Astrocyte (in vitro differentiated cells and primary cell): Measurements from ENCODE around the gene ACKR1. TPM values are rescaled to one million over a fixed set of nuclear protein-coding genes. Genes with fewer than 3 reads are reported as not detected.

Experiments used
- DNase-seq: peaks from one replicate; pipeline ENCODE4 v3.0.0-alpha.2; 2010; ENCODE audit warnings: low read depth
- FAIRE-seq: peaks from 2 replicates; lab custom pipeline; 2011; peaks lifted over from hg19 to GRCh38; lab: Jason Lieb, UNC
- H2AFZ ChIP-seq: 2 replicates; pipeline ENCODE4 v1.6.0; 2012; ENCODE audit warnings: low read depth, low read length, inconsistent platforms
- H3K27ac ChIP-seq: 2 replicates; pipeline ENCODE4 v1.5.1; 2011; ENCODE audit warnings: low read depth, low read length, inconsistent platforms
- H3K27me3 ChIP-seq: 2 replicates; pipeline ENCODE4 v1.6.0; 2011; ENCODE audit warnings: low read length, inconsistent platforms; ENCODE audit not compliant: insufficient read depth
- H3K36me3 ChIP-seq: 2 replicates; pipeline ENCODE4 v1.5.1; 2011; ENCODE audit warnings: low read length, inconsistent platforms; ENCODE audit not compliant: insufficient read depth
- H3K4me1 ChIP-seq: 2 replicates; pipeline ENCODE4 v1.5.1; 2011; ENCODE audit warnings: low read length, inconsistent platforms; ENCODE audit not compliant: insufficient read depth
- H3K4me2 ChIP-seq: 2 replicates; pipeline ENCODE4 v1.6.0; 2012; ENCODE audit warnings: low read length, inconsistent platforms
- H3K4me3 ChIP-seq: 2 replicates; pipeline ENCODE4 v1.5.1; 2011; ENCODE audit warnings: low read depth, mild to moderate bottlenecking, low read length, inconsistent platforms; ENCODE audit not compliant: insufficient read depth
- H3K79me2 ChIP-seq: 2 replicates; pipeline ENCODE4 v1.6.0; 2012; ENCODE audit warnings: mild to moderate bottlenecking, low read length, inconsistent platforms; ENCODE audit not compliant: insufficient read depth
- H3K9ac ChIP-seq: 2 replicates; pipeline ENCODE4 v1.6.0; 2012; ENCODE audit warnings: mild to moderate bottlenecking, low read length, inconsistent platforms
- H3K9me3 ChIP-seq: 2 replicates; pipeline ENCODE4 v1.5.1; 2012; ENCODE audit warnings: low read depth, mild to moderate bottlenecking, low read length, inconsistent platforms; ENCODE audit not compliant: insufficient read depth
- H4K20me1 ChIP-seq: 2 replicates; pipeline ENCODE4 v1.6.0; 2012; ENCODE audit warnings: low read length, inconsistent platforms; ENCODE audit not compliant: insufficient read depth
- H3K27ac Mint-ChIP-seq: one replicate; pipeline ENCODE4 v1.8.0; 2021; ENCODE audit warnings: mild to moderate bottlenecking, mixed read lengths; ENCODE audit not compliant: unreplicated experiment
- H3K27me3 Mint-ChIP-seq: one replicate; pipeline ENCODE4 v1.8.0; 2021; ENCODE audit warnings: low read depth, mixed read lengths; ENCODE audit not compliant: unreplicated experiment
- H3K36me3 Mint-ChIP-seq: one replicate; pipeline ENCODE4 v1.8.0; 2021; ENCODE audit warnings: low read depth, mixed read lengths; ENCODE audit not compliant: unreplicated experiment
- H3K4me1 Mint-ChIP-seq: one replicate; pipeline ENCODE4 v1.8.0; 2021; ENCODE audit warnings: low read depth, mixed read lengths; ENCODE audit not compliant: unreplicated experiment
- H3K4me3 Mint-ChIP-seq: one replicate; pipeline ENCODE4 v1.8.0; 2021; ENCODE audit warnings: mild to moderate bottlenecking, moderate library complexity, mixed read lengths; ENCODE audit not compliant: unreplicated experiment
- H3K9me3 Mint-ChIP-seq: one replicate; pipeline ENCODE4 v1.8.0; 2021; ENCODE audit warnings: mild to moderate bottlenecking, mixed read lengths; ENCODE audit not compliant: unreplicated experiment
- EZH2 ChIP-seq: IDR thresholded peaks from 2 replicates; pipeline ENCODE4 v1.6.1; 2012; ENCODE audit warnings: mild to moderate bottlenecking, low read length, inconsistent platforms; ENCODE audit not compliant: insufficient read depth
- total RNA-seq: library from RNA; stranded (reverse); gene quantifications from 2 replicates; pipeline ENCODE4 v1.2.1, GENCODE V29; 2021
- TF ChIP-seq, protein P1 (sequence below): IDR thresholded peaks from 2 replicates; pipeline ENCODE4 v1.5.1; 2011; ENCODE audit warnings: low read depth, mild to moderate bottlenecking, inconsistent platforms, low read length, moderate library complexity; ENCODE audit not compliant: insufficient read depth

The ACKR1 gene
- total RNA-seq, 1 donor from 2014 or later: 1.00 TPM

DNA sequence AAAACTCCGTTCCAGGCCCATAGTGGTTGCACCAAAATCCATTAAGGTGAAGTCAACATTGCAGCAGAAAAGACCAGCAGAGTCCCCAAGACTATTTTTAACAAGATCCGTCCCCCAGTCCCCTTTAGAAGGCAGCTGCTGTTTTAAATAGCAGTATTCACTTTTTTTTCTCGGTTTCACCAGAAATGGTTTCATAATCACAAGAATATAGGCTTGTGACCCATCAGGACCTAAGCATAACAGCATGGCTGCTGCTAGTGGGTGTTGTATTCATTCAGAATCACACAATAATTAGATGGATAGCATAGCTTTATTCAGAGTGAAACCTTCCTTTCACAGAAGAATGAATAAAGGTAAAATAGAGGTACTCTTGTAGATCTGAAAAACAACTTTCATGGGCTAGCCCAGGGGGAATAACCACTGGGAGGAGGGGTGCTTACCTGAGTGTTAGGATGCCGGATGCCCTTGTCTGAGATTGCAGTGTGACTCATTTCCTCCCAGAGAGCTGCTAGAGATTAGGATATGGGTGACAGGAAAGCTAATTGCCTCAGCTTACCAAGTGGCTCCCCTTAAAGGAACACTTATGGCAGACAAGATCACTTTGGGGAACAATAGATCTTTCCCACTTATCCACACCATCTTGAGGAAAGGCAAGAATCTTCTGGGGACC lies 35.0 kb downstream of the ACKR1 start:
- Mint-ChIP-seq H3K9me3 (no peaks in the 10 kb centered on the region), H3K27me3 (no peaks in the 10 kb centered on the region), H3K36me3 (no peaks in the 10 kb centered on the region), H3K4me3 (no peak overlapping the region), H3K4me1 (peaks cover 1% of the 10 kb centered on the region), H3K27ac (no peak overlapping the region)
- Histone ChIP-seq H3K79me2 (no peaks in the 10 kb centered on the region), H3K27ac (no peak overlapping the region), H3K4me2 (no peak overlapping the region), H3K9me3 (no peaks in the 10 kb centered on the region), H3K9ac (no peak overlapping the region), H3K4me1 (no peaks in the 10 kb centered on the region), H3K36me3 (no peaks in the 10 kb centered on the region), H2AFZ (no peak overlapping the region), H3K27me3 (no peaks in the 10 kb centered on the region), H3K4me3 (no peak overlapping the region), H4K20me1 (no peaks in the 10 kb centered on the region)
- DNase-seq: no peak
- no peak for FAIRE-seq
- TF ChIP-seq EZH2: no peak
- TF ChIP-seq, protein P1, sequence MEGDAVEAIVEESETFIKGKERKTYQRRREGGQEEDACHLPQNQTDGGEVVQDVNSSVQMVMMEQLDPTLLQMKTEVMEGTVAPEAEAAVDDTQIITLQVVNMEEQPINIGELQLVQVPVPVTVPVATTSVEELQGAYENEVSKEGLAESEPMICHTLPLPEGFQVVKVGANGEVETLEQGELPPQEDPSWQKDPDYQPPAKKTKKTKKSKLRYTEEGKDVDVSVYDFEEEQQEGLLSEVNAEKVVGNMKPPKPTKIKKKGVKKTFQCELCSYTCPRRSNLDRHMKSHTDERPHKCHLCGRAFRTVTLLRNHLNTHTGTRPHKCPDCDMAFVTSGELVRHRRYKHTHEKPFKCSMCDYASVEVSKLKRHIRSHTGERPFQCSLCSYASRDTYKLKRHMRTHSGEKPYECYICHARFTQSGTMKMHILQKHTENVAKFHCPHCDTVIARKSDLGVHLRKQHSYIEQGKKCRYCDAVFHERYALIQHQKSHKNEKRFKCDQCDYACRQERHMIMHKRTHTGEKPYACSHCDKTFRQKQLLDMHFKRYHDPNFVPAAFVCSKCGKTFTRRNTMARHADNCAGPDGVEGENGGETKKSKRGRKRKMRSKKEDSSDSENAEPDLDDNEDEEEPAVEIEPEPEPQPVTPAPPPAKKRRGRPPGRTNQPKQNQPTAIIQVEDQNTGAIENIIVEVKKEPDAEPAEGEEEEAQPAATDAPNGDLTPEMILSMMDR: no peak

DNA sequence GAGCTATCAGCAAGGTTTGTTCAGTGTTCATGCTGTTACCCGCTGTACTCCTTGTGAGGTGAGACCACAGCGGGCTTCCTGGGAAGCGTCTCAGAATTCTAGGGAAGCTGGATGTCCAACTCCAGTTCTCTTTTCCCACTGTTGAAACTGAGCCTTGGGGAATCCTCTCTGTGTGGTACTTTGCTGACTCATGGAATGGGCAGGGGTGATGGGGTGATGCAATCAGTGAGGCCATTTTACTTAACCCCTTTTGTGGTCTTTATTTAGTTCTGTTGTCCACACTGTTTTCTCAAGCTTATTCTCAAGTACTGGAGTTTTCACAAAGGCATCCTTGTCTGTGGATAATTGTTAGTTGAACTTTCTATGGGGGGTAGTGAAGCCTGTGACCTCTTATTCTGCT lies 42.6 kb downstream of the ACKR1 start:
- H3K79me2 ChIP-seq: no peaks in the 10 kb centered on the region
- H3K4me1 Mint-ChIP-seq: peaks cover 2% of the 10 kb centered on the region
- H3K27me3 ChIP-seq: no peaks in the 10 kb centered on the region
- H3K36me3 ChIP-seq: no peaks in the 10 kb centered on the region
- no peak for DNase-seq
- peaks cover 7% of the 10 kb centered on the region for H3K9me3 ChIP-seq
- H3K9ac ChIP-seq: no peak overlapping the region
- FAIRE-seq: no peak
- TF ChIP-seq, protein P1: no peak
- no peak for TF ChIP-seq EZH2
- no peaks in the 10 kb centered on the region for H3K36me3 Mint-ChIP-seq
- no peak overlapping the region for H3K4me2 ChIP-seq
- peaks cover 7% of the 10 kb centered on the region for H3K9me3 Mint-ChIP-seq
- H2AFZ ChIP-seq: no peak overlapping the region
- no peaks in the 10 kb centered on the region for H4K20me1 ChIP-seq
- no peaks in the 10 kb centered on the region for H3K4me1 ChIP-seq
- H3K27ac ChIP-seq: no peak overlapping the region
- no peaks in the 10 kb centered on the region for H3K27me3 Mint-ChIP-seq
- H3K27ac Mint-ChIP-seq: peak overlapping the region; percentile 38
- H3K4me3 Mint-ChIP-seq: no peak overlapping the region
- no peak overlapping the region for H3K4me3 ChIP-seq

DNA sequence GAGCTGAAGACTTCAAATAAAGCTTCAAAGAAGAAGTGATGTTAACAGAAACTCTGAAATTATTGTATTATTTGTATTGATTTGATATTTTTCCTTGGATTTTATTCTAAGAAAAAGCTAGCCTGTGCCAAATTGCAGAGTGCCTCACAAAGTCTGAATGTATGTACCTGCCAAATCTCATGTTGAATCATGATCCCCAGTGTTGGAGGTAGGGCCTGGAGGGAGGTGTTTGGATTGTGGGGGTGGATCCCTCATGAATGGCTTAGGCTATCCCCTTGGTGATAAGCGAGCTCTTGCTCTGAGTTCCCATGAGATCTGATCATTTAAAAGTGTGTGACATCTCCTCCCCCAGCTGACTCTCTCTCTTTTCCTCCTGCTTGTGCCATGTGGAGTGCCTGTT lies 43.6 kb downstream of the ACKR1 start:
- H3K4me3 Mint-ChIP-seq: no peak overlapping the region
- no peaks in the 10 kb centered on the region for H3K27me3 Mint-ChIP-seq
- Histone ChIP-seq H4K20me1 (no peaks in the 10 kb centered on the region), H3K9me3 (peaks cover 7% of the 10 kb centered on the region), H3K9ac (no peak overlapping the region), H3K79me2 (no peaks in the 10 kb centered on the region), H3K4me1 (no peaks in the 10 kb centered on the region), H3K27me3 (no peaks in the 10 kb centered on the region), H3K4me3 (no peak overlapping the region), H3K27ac (no peak overlapping the region), H3K4me2 (no peak overlapping the region), H2AFZ (no peak overlapping the region), H3K36me3 (no peaks in the 10 kb centered on the region)
- H3K9me3 Mint-ChIP-seq: peaks cover 7% of the 10 kb centered on the region
- H3K27ac Mint-ChIP-seq: no peak overlapping the region
- no peak for DNase-seq
- H3K36me3 Mint-ChIP-seq: no peaks in the 10 kb centered on the region
- H3K4me1 Mint-ChIP-seq: peaks cover 2% of the 10 kb centered on the region
- TF ChIP-seq, protein P1: no peak
- FAIRE-seq: no peak
